ENCODE measurements around the gene ALDH5A1. TPM values are rescaled to one million over a fixed set of nuclear protein-coding genes. Genes with fewer than 3 reads are reported as not detected.
A peak's percentile ranks its signal among the peaks of the same experiment; 100 is the strongest.

The ALDH5A1 gene
- total RNA-seq, 4 donors from 2014 or later = 10.9 to 16.5 (median 14.3) TPM

DNA sequence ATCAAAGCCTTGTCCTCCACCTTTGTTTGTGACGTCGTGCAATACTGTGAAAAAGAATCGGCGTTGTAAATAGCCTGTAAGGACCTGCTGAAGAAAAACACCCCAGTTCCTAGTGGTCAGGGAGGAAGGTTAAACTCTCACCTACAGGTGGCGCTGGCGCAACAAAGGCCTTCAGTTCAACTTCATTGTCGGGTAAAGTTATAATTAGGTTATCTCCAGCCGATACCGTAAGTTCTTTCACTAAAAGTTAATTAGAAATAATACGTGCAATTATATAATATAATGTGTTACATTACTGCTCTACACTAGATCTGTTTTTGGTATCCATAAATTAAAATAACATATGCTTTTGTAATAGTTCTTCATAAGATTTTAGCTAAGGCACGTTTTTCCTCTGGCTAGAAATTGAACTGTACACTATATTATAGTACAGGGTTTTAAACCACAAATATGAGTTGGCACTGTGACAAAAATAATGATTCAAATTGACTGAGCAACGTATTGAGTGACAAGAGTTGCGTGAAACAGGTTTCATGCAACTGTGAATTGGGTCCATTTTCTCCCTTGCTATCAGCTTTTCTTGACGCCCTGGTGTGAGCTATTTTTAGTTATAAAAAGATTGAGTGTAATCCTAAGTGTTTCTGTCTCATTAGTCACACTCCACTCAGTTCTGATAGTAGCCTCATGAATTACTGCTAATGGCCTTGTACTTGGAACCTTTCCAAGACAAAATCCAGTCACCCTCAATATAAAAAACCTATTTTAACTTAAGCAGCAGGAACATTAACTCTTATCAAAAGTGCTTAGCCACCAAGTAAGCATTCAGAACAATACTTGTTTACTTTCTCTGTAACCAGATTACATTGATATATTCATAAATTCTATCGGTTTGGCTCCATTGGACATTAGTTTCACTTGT lies 89.0 kb downstream of the ALDH5A1 start:
- no peak overlapping the region for H3K4me3 ChIP-seq (ENCODE audit: low read depth, poor library complexity, severe bottlenecking)
- intact Hi-C loops (cut with DNase I; ENCODE audit: low total_unique reads) = loop anchor here (5.0 to 10.0 kb wide), 2 partner anchors 109 to 181 kb away; no protein-coding TSS in a partner anchor
- WGBS, 2 donors = 17 to 19% methylated on average over 15 of the region's 15 CpGs
- peak; percentile 62 to 95 for DNase-seq (ENCODE audit: low spot score in 2 of 2)
- TF ChIP-seq, protein P1, sequence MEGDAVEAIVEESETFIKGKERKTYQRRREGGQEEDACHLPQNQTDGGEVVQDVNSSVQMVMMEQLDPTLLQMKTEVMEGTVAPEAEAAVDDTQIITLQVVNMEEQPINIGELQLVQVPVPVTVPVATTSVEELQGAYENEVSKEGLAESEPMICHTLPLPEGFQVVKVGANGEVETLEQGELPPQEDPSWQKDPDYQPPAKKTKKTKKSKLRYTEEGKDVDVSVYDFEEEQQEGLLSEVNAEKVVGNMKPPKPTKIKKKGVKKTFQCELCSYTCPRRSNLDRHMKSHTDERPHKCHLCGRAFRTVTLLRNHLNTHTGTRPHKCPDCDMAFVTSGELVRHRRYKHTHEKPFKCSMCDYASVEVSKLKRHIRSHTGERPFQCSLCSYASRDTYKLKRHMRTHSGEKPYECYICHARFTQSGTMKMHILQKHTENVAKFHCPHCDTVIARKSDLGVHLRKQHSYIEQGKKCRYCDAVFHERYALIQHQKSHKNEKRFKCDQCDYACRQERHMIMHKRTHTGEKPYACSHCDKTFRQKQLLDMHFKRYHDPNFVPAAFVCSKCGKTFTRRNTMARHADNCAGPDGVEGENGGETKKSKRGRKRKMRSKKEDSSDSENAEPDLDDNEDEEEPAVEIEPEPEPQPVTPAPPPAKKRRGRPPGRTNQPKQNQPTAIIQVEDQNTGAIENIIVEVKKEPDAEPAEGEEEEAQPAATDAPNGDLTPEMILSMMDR (IDR thresholded peaks at IDR 0.05) = no peak
- TF ChIP-seq POLR2A (IDR thresholded peaks at IDR 0.05) = no peak

DNA sequence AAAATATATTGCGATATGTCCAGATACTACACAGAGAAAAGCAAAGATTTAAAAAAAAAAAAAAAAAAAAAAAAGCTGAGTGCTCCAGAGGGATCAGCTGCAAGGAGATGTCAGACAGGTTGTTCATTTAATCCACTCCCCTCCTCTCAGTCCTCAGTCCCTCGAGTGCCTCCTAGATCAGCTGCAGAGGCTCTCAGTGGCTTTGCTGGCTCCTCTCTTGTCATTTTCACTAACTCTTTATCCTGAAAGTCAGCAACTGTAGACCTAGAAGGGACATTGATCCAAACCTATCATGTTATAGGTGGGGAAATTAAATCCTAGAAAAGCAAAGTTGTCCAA lies 89.6 kb downstream of the ALDH5A1 start:
- DNase-seq (ENCODE audit: low spot score in 2 of 2) = no peak
- intact Hi-C loops (cut with DNase I; ENCODE audit: low total_unique reads) = loop anchor here (5.0 to 10.0 kb wide), 2 partner anchors 108 to 180 kb away; no protein-coding TSS in a partner anchor
- TF ChIP-seq, protein P1 (IDR thresholded peaks at IDR 0.05) = no peak
- no peak for TF ChIP-seq POLR2A (IDR thresholded peaks at IDR 0.05)
- no peak overlapping the region for H3K4me3 ChIP-seq (ENCODE audit: low read depth, poor library complexity, severe bottlenecking)
- WGBS, 2 donors = 86 to 87% methylated on average over 2 of the region's 2 CpGs

Other genes starting within 250 kb of the ALDH5A1 start
- under 1 TPM in 2 of 4 donors, not detected in 2; 0.10 to 0.20 TPM for gene DCDC2, start 136.9 kb upstream of the ALDH5A1 start, total RNA-seq
- 10 to 100 TPM; 16.0 to 25.4 (median 20.6) TPM for gene MRS2, start 92.0 kb upstream of the ALDH5A1 start, total RNA-seq
- 10 to 100 TPM; 24.4 to 69.6 (median 50.8) TPM for gene GPLD1, start 5.4 kb upstream of the ALDH5A1 start, total RNA-seq
- gene KIAA0319, start 151.2 kb downstream of the ALDH5A1 start, total RNA-seq = 1 to 10 TPM in 1 of 4 donors, under 1 TPM in 3; 0.38 to 1.1 (median 0.54) TPM
- gene TDP2, start 171.9 kb downstream of the ALDH5A1 start, total RNA-seq = 10 to 100 TPM; 25.3 to 36.6 (median 26.6) TPM
- gene ACOT13, start 172.1 kb downstream of the ALDH5A1 start, total RNA-seq = 10 to 100 TPM in 2 of 4 donors, 1 to 10 TPM in 2; 4.6 to 22.6 (median 10.6) TPM
- 10 to 100 TPM; 50.9 to 63.3 (median 52.8) TPM for gene C6orf62, start 224.2 kb downstream of the ALDH5A1 start, total RNA-seq

Data from lower leg skin (tissue), 4 donors.